NCI-H2171 treated with DMSO at 0.1 percent for 48 hours (cell line): ENCODE data around the gene NEURL1.
"Not testable (repeated sequence)": the region's sequence is repeated elsewhere in the genome, so short reads cannot be mapped to it uniquely, and the experiment has no call there.

Experiments
- DNase-seq: peaks from one replicate; lab custom pipeline; 2025; lab: John Stamatoyannopoulos, UW

NEURL1 gene

DNA sequence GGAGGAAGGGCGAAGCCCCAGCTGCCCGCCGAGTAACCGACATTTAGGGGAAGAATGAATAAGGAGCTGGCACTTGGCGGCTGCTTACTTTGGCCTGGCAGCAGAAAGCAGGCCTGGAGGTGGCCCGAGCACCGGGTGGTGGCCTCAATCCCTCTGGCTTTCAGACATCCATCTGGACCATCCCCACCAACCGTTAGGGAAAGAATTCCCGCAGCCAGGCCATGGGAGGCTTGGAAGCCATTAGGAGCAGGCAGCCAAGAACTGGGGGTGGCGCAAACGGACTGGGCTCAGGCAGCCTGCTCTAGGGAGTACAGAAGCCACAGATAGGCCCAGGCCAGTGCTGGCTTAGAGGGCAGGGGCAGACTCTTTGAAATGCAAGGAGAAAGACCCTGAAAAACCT is 132.7 kb downstream of the NEURL1 start:
- no peak for DNase-seq

DNA sequence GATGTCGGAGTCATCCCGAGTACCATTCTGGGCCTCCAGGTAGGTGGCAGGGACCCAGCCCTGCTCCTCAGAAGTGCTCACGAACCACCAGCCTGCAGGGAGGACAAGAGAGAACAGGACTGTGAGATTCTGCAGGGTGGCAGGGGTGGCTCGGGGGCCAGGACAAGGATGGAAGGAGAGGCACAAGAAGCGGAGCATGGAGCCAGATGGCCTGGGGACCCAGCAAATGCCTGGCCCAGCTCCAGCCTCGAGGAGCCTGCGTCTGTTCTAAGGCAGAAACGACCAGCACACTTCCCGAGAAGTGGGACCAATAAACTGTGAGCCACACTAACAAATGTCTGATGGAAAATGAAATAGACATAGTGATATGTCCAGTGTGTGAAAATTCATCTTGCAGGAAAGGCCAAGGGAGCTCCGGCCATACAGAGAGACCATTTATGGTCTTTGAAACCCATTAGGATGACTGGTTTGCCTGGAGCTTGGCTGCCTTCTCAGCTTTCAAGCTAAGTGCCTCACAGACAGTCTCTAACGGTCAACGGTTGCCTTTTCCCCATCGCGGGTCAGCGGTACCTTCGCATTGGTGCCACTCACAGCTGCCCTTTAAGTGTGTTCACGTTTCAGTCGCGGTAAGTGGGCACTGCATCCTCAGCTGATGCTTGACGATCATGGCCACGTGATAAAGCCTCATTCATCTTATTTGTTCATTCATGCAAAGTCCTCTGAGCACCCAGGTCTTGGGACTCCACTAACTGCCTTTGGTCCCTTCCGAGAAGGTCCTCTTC is 133.8 kb downstream of the NEURL1 start:
- no peak for DNase-seq

DNA sequence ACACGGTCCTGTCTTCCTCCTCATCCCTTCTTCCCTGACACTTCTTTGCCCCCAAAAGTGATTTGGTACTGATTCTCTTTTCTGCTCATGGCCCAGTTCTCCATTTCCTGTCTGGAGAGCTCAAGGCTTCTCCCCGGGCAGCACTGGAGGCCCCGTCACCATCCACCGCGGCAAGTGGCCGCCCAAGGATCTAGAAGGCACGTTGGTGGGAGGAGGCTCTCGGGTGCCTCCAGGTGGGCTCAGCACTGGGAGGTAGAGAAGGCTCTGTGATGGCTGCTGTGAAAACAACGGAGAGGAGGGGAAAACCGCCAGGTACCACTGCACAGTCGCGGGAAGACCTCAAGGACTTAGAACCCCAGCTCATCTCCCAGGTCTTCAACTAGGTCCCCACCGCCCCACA is 134.4 kb downstream of the NEURL1 start:
- no peak for DNase-seq

DNA sequence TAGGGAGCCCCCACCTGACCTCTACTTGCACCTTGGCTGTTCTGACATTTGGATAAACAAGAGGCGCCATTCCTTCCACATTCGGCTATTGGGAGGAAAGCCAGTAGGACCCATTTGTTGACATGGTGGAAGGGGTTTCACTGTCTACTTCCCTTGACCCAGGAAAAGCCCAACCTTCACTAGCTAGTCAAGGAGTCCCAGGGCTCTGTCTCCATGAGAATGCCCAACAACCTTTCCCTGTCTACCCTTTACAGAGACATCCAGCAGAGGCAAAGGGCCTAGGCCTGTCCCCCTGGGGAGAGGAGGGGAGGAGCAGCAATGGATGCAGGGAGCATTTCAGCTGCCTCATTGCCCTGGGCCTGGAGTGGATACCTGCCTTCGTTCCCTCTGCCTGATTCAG is 136.1 kb downstream of the NEURL1 start:
- DNase-seq = no peak

DNA sequence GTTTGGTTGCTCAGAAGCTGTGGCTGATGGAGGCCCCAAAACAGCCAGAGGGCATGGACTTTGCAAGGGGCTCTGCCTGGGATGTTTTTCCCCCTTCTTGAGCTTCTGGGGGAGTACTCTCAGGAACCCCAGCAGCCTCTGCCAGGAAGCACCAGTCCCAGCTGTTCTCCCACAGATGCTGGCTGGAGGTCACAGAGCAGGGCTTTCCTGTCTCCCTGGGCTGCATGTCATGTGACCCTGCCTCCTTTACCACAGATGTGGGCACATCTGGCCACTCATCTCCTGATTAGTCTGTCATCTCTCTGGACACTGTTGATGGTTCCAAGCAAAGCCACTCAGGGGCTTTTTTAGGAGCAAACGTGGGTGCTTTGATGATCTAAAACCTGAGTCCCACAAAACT is 136.7 kb downstream of the NEURL1 start:
- no peak for DNase-seq

DNA sequence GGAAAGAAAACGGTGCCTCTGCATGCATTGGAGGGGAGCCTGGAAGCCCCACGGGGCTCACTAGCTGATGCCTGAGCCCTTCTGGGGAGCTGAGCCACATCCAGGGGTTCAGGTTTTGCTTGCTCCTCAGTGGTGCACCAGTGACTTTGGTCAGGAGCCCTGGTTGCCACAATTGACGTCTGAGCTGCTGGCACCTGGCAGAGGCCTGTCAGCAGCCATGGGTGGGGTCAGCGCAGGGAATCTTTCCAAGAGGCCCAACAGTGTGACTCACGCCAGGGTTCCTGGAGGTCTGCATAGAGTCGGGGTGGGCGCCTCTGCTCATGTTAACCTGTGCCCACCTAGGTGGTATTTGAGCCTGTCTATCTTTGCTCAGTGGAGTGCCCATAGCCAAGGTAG is 138.7 kb downstream of the NEURL1 start:
- DNase-seq = no peak

DNA sequence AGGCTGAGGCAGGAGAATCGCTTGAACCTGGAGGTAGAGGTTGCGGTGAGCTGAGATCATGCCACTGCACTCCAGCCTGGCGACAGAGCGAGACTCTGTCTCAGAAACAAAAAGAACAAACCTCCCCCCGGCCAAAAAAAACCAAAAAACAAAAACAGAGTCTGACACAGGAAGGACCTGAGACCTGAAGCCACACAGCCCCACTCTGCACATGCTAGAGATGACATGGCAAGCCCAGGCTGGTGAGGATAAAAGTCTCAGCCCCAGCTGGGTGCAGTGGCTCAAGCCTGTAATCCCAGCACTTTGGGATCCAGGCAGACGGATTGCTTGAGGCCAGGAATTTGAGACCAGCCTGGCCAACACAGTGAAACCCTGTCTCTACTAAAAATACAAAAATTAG is 139.4 kb downstream of the NEURL1 start:
- not testable (repeated sequence) for DNase-seq

DNA sequence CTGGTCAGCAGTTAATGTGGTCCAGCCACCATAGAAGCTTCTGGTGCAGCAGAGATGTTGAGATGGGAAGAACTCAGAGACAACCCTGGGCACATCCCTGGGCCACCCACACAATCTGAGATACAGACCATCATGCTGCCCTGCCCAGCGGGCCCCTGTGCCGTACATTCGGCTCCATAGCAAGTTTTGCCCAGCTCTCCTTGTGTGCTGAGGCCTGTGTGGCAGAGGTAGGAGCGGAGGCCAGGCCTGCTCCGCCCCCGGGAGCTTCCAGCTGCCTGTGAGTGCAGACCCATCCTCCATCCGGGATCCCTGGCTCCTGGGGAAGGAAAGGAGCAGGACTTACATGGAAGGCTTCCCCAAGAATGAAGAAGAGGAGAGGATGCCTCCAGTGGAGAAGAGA is 140.3 kb downstream of the NEURL1 start:
- DNase-seq = no peak

DNA sequence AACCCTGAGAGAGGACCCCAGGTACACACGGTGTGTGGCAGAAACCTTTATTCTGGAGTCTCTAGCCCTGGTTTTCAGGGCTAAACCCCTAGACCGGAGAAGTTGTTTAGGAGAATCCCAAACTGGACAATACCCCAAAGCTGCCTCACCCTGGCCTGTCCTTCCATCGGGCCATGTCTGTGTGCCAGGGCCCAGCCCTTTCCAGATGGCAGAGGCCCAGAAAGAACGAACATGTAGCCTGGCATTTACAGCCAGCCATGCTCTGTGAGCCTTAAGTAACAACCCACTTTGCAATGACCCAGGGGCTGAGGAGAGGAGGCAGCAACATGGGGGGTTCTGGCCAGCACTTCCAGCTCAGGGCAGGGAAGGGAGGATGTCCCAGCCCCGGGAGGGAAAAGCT is 142.1 kb downstream of the NEURL1 start:
- DNase-seq = no peak

DNA sequence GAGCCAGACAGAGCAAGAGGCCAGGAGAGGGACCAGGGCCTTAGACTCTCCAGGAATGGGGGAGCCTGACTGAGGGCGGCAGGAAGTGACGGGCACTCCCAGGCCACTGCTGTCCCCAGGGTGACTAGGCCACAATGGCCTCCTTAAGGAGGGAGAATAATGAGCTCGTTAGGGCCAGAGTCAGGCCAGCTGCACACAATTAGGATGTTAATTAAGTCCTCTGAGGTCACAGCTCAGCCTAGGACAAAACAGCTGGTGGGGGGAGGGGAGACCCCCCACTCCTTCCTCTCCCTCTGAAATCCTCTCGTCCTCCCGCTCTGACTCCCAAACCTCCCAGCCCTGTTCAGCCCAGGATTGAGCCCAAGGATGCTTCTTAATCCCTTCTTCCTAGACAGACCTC is 143.0 kb downstream of the NEURL1 start:
- DNase-seq = no peak

DNA sequence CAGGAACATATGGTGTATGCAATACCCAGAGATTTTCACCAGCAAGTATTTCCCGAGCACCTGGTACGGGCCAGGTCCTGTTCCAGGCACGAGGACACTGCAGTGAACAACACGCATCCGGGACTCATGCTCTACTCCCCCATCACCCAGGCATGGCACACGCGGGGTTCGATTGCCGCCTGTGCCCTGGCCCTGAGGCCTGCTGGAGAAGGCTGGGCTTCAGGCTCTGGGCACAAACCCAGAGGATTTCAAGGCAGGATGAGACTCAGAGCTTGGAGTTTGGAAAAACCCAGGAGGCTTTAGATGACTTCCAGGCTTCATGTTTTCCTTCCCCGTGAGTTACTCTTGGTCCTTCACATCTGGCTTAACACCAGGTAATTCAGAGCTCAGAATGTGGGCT is 143.5 kb downstream of the NEURL1 start:
- DNase-seq = no peak

DNA sequence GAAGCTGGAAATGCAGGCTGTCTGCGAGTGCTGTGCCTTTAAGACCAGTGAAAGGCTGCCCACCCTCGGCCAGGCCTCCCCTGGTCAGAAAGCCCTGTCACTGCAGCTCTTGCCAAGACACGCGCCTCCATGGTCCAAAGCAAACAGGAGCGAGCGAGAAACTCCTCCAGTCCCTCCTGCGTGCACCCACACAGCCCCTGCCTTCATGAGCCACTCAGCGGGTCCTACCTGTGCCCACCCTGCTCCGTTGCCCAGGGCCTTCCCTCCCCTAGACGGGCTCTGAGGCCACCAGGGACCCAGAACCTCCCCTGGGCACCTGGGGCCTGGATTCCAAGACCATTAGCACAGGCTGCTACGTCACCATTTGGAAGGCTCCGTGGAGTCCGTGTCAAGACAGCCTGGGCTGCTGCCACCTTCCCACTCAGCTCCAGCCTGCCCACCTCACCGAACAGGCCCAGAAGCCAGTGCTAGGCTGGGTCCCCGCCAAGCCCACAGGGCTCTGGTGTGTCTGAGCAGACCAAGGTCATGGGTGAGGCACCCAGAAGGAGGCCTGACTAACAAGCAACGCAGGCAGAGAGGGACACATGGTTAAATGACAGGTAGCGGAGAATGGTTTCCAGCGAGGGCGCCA is 144.5 kb downstream of the NEURL1 start:
- DNase-seq = no peak

DNA sequence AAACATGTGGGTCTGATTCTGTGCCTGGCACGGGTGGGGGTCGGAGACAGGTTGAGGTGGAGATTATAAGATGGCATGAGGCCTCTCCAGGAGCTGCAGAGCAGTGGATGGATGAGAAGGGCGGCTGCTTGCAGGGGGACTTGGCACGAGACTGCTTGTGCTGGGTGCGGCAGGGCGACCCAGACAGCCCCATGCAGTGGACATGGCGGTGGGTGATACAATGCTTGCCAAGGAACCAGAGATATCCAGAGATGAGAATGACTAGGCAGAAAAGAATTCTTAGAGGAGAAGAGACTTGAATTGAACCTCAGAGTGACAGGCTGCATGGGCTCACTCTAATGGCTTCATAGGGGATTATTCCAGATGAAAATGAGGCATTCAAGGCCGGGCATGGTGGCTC is 145.4 kb downstream of the NEURL1 start:
- no peak for DNase-seq

DNA sequence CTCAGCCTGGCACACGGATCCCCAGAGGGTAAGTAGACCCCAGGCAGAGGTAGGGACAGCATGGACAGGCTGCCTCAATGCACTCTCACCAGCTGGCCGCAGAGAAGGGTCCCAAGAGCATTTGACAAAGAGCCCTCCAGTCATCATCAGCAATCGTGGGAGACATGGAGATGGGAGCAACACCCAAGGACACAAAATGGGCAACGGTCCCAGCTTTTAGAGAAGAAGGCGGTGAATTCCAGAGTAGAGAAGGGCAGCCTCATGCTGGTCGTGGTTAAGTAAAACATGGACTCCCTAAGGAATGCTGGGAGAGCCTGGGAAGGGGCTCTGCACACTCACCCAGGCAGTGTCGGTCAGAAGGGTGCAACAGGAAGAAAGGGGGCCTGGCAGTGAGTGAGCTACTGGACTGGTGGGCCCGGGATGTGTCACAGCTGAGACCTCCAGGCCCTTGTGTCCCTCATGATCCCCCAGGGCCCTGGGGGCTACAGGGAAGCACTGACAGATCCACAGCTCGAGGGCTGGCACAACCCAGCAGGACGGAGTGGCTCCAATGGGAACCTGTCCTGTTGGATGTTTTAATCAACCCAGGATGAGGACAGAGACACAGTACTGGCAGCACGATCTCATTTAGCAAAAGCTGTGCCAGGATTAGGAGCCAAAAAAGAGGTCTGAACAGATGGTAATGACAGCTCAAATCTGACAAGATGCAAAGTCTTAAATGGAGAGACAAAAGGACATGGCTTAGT is 147.1 kb downstream of the NEURL1 start:
- no peak for DNase-seq

DNA sequence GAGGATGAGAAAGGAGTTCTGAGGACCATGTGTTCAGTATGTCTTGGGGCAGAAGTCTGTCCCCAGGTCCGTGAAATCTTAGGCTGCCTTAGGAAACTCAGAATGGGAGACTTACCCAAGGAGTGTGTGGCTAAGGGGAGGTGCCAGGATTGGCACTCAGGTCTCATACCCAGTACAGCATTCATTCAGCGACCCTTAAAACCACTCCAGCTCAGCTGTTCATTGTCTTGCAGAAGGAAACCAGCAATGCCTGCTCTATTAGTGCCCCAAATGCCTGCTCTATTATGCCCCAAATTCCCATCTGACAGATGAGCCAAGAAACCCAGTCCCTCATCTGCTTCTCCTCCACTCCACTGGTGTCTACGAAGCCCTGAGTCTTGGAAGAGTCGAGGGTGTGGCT is 147.8 kb downstream of the NEURL1 start:
- no peak for DNase-seq
